Upper lobe of left lung (tissue), 4 donors: ENCODE results near the gene RNF166.

Experiments used
- EP300 ChIP-seq, 4 donors: sonication (generic); formaldehyde crosslinking; IDR thresholded peaks; one replicate each; pipeline ENCODE4 v1.5.1; 2017; ENCODE audit warnings: antibody characterized with exemption in 4 of 4, control low read depth in 2 of 4
- POLR2A ChIP-seq, 4 donors: fragments of 450-650 bp; IDR thresholded peaks; one replicate each; pipeline ENCODE4 v1.5.1; 2016 to 2017; ENCODE audit warnings: antibody characterized with exemption in 4 of 4, mild to moderate bottlenecking in 2 of 4
- POLR2AphosphoS5 ChIP-seq, 2 donors: sonication (generic); formaldehyde crosslinking; IDR thresholded peaks; one replicate each; pipeline ENCODE4 v1.5.1; 2017; ENCODE audit warnings: antibody characterized with exemption in 2 of 2
- TF ChIP-seq, protein P1 (sequence below), 6 experiments: fragments of 450-650 bp in 4 of 6; fragments of 200-600 bp in 2 of 6; sonication (generic) in 2 of 6; IDR thresholded peaks; one replicate each; pipeline ENCODE4 v1.5.1; 2016 to 2019; ENCODE audit warnings: antibody characterized with exemption in 6 of 6

DNA sequence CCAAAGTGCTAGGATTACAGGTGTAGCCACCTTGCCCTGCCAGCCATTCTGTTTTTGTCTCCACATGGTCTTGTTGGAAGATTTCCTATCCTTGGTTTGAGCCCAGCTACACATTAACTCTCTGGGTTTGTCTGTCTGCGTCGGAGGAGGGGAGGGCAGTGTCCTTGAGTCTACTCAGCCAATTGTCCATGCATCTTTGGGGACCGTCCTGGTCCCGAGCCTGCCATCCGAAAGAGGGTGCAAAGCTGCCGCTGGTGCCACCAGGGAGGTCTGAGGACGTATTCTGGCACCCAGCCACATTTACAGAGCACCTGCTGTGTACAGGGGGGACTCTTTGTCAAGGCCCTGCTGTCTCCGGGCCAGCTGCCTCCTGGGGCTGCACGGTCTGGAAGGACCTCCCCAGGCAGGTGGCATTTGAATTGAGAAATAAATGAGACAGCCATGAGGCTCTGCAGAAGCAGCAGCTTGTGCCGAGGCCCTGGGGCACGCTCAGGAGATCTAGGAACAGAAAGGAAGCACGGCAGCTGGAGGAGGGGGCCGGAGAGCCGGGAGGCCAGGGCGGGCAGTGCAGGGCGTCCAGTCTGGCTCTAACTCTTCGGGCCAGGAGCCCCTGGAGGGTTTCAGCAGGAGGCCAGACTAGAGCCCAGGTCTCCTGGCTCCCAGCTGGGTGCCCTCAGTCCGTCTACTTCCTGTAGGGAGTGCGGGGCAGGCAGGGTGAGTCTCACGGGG, 56.8 kb downstream of the RNF166 start:
- TF ChIP-seq POLR2A (IDR thresholded peaks at IDR 0.05), result no peak
- TF ChIP-seq, protein P1, sequence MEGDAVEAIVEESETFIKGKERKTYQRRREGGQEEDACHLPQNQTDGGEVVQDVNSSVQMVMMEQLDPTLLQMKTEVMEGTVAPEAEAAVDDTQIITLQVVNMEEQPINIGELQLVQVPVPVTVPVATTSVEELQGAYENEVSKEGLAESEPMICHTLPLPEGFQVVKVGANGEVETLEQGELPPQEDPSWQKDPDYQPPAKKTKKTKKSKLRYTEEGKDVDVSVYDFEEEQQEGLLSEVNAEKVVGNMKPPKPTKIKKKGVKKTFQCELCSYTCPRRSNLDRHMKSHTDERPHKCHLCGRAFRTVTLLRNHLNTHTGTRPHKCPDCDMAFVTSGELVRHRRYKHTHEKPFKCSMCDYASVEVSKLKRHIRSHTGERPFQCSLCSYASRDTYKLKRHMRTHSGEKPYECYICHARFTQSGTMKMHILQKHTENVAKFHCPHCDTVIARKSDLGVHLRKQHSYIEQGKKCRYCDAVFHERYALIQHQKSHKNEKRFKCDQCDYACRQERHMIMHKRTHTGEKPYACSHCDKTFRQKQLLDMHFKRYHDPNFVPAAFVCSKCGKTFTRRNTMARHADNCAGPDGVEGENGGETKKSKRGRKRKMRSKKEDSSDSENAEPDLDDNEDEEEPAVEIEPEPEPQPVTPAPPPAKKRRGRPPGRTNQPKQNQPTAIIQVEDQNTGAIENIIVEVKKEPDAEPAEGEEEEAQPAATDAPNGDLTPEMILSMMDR (IDR thresholded peaks at IDR 0.05), result no peak
- TF ChIP-seq POLR2AphosphoS5 (IDR thresholded peaks at IDR 0.05), result no peak
- no peak for TF ChIP-seq EP300 (IDR thresholded peaks at IDR 0.05)
